T-helper 1 cell treated with Interleukin-12 subunit alpha and Interleukin-12 subunit beta and Interleukin-4 antibody, amounts not matched to agents 30 μg/mL and 1 μg/mL, for 36 hours (primary cell): ENCODE data around the gene GRB2.
"Not testable (repeated sequence)": the region's sequence is repeated elsewhere in the genome, so short reads cannot be mapped to it uniquely, and the experiment has no call there.

Experiments
- H3K27ac Mint-ChIP-seq: one replicate; pipeline ENCODE4 v1.8.0; 2021; ENCODE audit warnings: mild to moderate bottlenecking, mixed read lengths
- H3K27me3 Mint-ChIP-seq: one replicate; pipeline ENCODE4 v1.8.0; 2021; ENCODE audit warnings: low read depth, mixed read lengths
- H3K36me3 Mint-ChIP-seq: one replicate; pipeline ENCODE4 v1.8.0; 2021; ENCODE audit warnings: low read depth, mixed read lengths
- H3K4me1 Mint-ChIP-seq: one replicate; pipeline ENCODE4 v1.8.0; 2021; ENCODE audit warnings: low read depth, mixed read lengths
- H3K4me3 Mint-ChIP-seq: one replicate; pipeline ENCODE4 v1.8.0; 2021; ENCODE audit warnings: mild to moderate bottlenecking, moderate library complexity, mixed read lengths
- H3K9me3 Mint-ChIP-seq: one replicate; pipeline ENCODE4 v1.8.0; 2021; ENCODE audit warnings: mixed read lengths

GRB2 gene

DNA sequence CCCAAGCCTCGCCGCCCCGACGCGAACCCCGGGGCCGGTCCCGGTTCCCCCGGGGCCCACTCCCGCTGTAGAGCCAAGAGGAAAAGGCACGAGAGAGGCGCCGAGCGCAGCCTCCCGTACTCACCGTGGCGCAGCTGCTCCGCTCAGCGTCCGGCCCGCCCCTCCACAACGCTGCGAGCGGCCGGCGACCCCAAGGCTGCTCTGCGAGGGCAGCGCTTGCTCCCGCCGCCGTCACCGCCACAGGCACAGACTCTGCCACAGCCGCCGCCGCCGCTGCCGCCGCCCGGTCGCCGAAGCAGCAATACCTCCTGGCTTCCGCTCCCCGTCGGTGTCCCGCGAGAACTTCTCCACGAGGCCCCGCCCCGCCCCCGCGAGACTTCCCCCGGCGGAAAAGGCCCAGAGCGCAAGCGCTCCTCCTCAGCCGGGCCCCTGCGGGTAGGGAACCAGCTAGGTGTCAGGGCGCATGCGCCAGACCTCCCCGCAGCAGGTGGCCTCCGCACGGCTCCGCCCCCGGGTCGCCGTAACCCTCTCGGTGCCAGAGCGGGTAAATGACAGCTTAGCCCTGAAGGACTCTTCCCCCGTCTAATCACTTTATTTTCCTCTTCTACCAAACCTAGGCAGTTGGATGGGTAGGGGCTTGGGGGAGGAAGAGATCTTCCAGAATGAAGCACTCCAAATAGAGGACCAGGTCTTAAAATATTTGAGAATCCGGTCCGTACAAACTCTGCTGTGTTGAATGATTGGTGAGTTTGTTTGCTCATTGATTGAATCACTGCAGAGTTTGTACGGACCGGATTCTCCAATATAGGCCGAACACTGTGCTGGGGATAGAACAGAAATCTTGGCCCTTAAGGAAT is at the start of gene GRB2:
GRB2 (minus strand) TSS at position 314 of the 857 bp plus-strand sequence. CDS start 12,050 bp downstream, outside the sequence.
- H3K27me3 Mint-ChIP-seq = no peaks in the 10 kb centered on the region
- H3K36me3 Mint-ChIP-seq = peaks cover 7% of the 10 kb centered on the region
- no peaks in the 10 kb centered on the region for H3K9me3 Mint-ChIP-seq
- peaks cover 27% of the 10 kb centered on the region for H3K4me1 Mint-ChIP-seq
- peak within 1 kb of the TSS; percentile 94 for H3K27ac Mint-ChIP-seq
- peak within 1 kb of the TSS; percentile 95 for H3K4me3 Mint-ChIP-seq

DNA sequence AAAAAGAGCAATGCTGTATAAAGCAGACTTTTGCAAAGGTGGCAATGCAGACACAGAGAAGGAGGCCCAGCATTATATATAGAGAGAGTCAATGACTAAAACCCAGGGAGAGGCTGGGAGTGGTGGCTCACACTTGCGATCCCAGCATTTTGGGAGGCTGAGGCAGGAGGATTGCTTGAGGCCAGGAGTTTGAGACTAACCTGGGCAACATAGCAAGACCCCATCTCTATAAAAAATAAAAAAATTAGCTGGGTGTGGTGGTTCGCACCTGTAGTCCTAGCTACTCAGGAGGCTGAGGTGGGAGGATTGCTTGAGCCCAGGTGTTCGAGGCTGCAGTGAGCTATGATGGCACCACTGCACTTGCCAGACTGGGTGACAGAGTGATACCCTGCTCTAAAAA is 49.2 kb upstream of the GRB2 start:
- not testable (repeated sequence) for H3K4me3 Mint-ChIP-seq, H3K9me3 Mint-ChIP-seq, H3K27ac Mint-ChIP-seq, H3K36me3 Mint-ChIP-seq, H3K27me3 Mint-ChIP-seq
- peaks cover 28% of the 10 kb centered on the region for H3K4me1 Mint-ChIP-seq

DNA sequence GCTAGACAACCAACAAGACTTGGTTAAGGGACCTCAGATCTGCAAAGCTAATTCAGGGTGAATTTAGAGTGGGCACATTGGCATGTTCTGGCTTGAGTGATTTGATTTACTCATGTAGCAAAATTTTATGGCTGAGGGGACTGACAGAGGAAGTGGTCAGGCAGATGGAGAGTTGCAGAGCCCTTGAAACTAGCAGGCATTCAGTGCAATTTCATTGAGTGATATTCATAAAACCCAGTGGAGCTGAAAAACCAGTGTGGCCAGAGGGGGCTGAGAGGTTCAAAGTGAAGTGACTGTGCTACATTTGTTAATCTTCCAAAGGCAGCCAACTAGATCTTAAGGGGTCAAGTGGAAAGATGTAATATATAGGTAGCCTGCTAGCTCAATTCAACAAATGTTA is 48.7 kb upstream of the GRB2 start:
- Mint-ChIP-seq H3K4me1 (peaks cover 28% of the 10 kb centered on the region), H3K36me3 (peaks cover 2% of the 10 kb centered on the region), H3K9me3 (no peaks in the 10 kb centered on the region), H3K27ac (no peak overlapping the region), H3K27me3 (no peaks in the 10 kb centered on the region), H3K4me3 (no peak overlapping the region)

DNA sequence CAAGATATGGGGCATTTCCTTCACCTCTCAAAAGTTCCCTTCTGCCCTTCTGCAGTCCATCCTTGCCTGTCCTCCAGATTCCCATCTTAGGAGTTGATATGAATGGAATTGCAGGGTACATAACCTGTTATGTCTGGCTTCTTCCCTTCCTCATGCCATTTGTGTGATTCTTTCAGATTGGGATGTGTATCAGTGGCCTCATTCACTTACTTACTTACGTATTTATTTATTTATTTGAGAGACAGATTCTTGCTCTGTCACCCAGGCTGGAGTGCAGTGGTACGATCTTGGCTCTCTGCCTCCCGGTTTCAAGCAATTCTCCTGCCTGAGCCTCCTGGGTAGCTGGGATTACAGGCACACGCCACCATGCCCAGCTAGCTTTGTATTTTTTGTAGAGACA is 44.8 kb upstream of the GRB2 start:
- H3K27me3 Mint-ChIP-seq = no peaks in the 10 kb centered on the region
- peaks cover 8% of the 10 kb centered on the region for H3K4me1 Mint-ChIP-seq
- no peak overlapping the region for H3K4me3 Mint-ChIP-seq
- H3K27ac Mint-ChIP-seq = no peak overlapping the region
- no peaks in the 10 kb centered on the region for H3K9me3 Mint-ChIP-seq
- H3K36me3 Mint-ChIP-seq = no peaks in the 10 kb centered on the region

DNA sequence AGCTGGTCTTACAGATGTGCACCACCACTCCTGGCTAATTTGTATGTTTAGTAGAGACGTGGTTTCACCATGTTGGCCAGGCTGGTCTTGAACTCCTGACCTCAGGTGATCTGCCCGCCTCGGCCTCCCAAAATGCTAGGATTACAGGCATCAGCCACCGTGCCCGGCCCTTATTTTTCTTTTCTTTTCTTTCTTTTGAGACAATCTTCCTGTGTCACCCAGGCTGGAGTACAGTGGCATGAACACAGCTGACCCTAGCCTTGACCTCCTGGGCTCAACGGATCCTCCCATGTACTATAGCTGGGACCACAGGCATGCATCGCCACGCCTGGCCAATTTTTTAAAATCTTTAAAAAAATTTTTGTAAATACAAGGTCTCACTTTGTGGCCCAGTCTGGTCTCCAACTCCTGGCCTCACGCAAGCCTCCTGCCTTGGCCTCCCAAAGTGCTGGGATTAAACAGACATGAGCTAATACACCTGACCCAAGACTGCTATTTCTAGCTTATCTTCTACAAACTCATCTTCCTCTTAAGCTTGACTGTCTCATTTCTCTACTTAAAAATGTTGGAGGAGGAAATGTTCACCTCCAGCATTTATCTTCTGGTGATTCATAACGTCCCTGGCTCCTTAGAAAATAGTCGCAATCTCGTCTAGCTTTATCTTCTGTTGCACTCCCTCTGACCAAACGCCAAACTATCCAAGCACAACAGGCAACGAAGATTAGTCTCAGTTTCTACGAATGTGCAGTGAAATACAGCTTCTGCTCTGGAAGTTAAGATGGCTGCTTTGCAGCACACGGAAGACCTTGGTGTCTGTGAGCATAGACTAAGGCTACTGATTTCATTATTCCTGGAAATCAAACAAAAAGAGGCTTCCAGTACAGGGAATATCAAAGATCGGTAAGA is 42.7 kb upstream of the GRB2 start:
- H3K36me3 Mint-ChIP-seq = no peaks in the 10 kb centered on the region
- H3K27me3 Mint-ChIP-seq = no peaks in the 10 kb centered on the region
- H3K27ac Mint-ChIP-seq = no peak overlapping the region
- H3K9me3 Mint-ChIP-seq = no peaks in the 10 kb centered on the region
- H3K4me1 Mint-ChIP-seq = no peaks in the 10 kb centered on the region
- no peak overlapping the region for H3K4me3 Mint-ChIP-seq

- not testable (repeated sequence) for H3K4me1 Mint-ChIP-seq, H3K27me3 Mint-ChIP-seq, H3K27ac Mint-ChIP-seq, H3K36me3 Mint-ChIP-seq, H3K4me3 Mint-ChIP-seq, H3K9me3 Mint-ChIP-seq
These were observed 40.4 kb upstream of the GRB2 start for GRCh38 chr17:75445896-75446295.

GRCh38 chr17:75445296-75445695 is 39.8 kb upstream of the GRB2 start:
- no peak overlapping the region for H3K4me3 Mint-ChIP-seq
- no peaks in the 10 kb centered on the region for H3K9me3 Mint-ChIP-seq
- no peaks in the 10 kb centered on the region for H3K4me1 Mint-ChIP-seq
- H3K27me3 Mint-ChIP-seq = no peaks in the 10 kb centered on the region
- no peak overlapping the region for H3K27ac Mint-ChIP-seq
- H3K36me3 Mint-ChIP-seq = no peaks in the 10 kb centered on the region

GRCh38 chr17:75442168-75443103 is 37.0 kb upstream of the GRB2 start:
- H3K9me3 Mint-ChIP-seq = no peaks in the 10 kb centered on the region
- no peak overlapping the region for H3K27ac Mint-ChIP-seq
- no peaks in the 10 kb centered on the region for H3K36me3 Mint-ChIP-seq
- H3K4me1 Mint-ChIP-seq = no peaks in the 10 kb centered on the region
- H3K27me3 Mint-ChIP-seq = no peaks in the 10 kb centered on the region
- no peak overlapping the region for H3K4me3 Mint-ChIP-seq

GRCh38 chr17:75440738-75441448 is 35.4 kb upstream of the GRB2 start:
- no peaks in the 10 kb centered on the region for H3K27me3 Mint-ChIP-seq
- H3K27ac Mint-ChIP-seq = no peak overlapping the region
- H3K4me1 Mint-ChIP-seq = peaks cover 7% of the 10 kb centered on the region
- no peaks in the 10 kb centered on the region for H3K36me3 Mint-ChIP-seq
- no peak overlapping the region for H3K4me3 Mint-ChIP-seq
- H3K9me3 Mint-ChIP-seq = no peaks in the 10 kb centered on the region

DNA sequence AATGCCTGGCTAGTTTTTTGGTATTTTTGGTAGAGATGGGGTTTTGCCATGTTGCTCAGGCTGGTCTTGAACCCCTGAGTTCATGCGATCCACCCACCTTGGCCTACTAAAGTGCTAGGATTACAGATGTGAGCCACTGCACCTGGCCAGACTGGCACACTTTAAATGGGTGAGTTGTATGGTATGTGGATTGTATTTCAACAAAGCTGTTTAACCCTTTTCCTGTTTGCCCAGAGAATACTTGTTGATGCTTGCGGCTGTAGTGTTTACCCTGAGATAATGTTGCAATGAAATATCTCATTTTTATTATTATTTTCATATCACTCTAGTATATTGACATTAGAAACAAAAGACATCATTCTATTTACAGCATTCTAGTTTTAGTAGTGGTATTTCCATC is 33.8 kb upstream of the GRB2 start:
- Mint-ChIP-seq H3K4me3 (no peak overlapping the region), H3K9me3 (no peaks in the 10 kb centered on the region), H3K36me3 (no peaks in the 10 kb centered on the region), H3K27me3 (no peaks in the 10 kb centered on the region), H3K27ac (no peak overlapping the region), H3K4me1 (peaks cover 13% of the 10 kb centered on the region)

- H3K4me3 Mint-ChIP-seq, H3K36me3 Mint-ChIP-seq, H3K27ac Mint-ChIP-seq, H3K27me3 Mint-ChIP-seq, H3K9me3 Mint-ChIP-seq: not testable (repeated sequence)
- H3K4me1 Mint-ChIP-seq = peaks cover 13% of the 10 kb centered on the region
These were observed 31.9 kb upstream of the GRB2 start for GRCh38 chr17:75437404-75437803.

DNA sequence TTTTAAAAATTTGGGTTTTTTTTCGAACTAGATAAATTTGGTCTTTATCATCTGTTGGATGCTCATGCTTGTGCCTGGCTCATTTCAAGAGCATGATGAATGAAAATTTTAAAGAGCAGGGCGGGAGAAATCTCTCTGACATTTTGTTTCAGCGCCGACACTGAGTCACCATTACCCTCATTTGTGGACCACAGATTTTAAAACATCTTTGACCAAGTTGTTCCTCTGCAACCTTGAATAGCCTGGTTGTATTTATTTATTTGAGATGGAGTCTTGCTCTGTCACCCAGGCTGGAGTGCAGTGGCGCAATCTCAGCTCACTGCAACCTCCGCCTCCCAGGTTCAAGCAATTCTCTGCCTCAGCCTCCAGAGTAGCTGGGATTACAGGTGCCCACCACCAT is 29.0 kb upstream of the GRB2 start:
- Mint-ChIP-seq H3K4me1 (peaks cover 13% of the 10 kb centered on the region), H3K27me3 (peaks cover 13% of the 10 kb centered on the region)
- H3K4me3 Mint-ChIP-seq, H3K36me3 Mint-ChIP-seq, H3K27ac Mint-ChIP-seq, H3K9me3 Mint-ChIP-seq: not testable (repeated sequence)

- Mint-ChIP-seq H3K27ac (no peak overlapping the region), H3K36me3 (no peaks in the 10 kb centered on the region), H3K27me3 (peaks cover 13% of the 10 kb centered on the region), H3K9me3 (no peaks in the 10 kb centered on the region), H3K4me3 (no peak overlapping the region), H3K4me1 (peaks cover 13% of the 10 kb centered on the region)
These were observed 27.8 kb upstream of the GRB2 start for GRCh38 chr17:75433218-75433783.
